ENCODE results near the gene ANKRD11.
"Not testable (repeated sequence)": the region's sequence is repeated elsewhere in the genome, so short reads cannot be mapped to it uniquely, and the experiment has no call there.

The ANKRD11 gene

GRCh38 chr16:89437251-89437987, 52.9 kb downstream of the ANKRD11 start:
- no peak for TF ChIP-seq CTCF (IDR thresholded peaks at IDR 0.05; ENCODE audit: poor library complexity, severe bottlenecking)
- H3K4me1 ChIP-seq (ENCODE audit: insufficient read depth, poor library complexity, severe bottlenecking) = peaks cover 13% of the 10 kb centered on the region

DNA sequence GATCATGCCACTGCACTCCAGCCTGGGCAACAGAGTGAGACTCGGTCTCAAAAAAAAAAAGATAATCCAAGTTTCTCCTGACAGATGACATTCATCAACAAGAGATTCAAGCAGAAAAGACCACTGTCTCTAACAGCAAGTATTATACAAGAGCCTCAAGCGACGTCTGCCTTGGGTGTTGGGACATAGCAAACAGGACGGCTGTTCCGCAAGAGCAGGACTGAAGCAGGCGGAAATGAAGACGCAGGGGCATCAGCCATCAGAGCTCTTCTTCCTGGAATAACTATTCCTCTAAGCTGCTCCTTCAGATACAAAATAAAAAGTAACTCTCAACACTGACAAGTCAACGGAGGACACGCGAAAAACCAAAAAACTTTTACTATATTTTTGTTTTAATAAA, 54.0 kb downstream of the ANKRD11 start:
- DNase-seq (ENCODE audit: low spot score) (no peak), ATAC-seq (ENCODE audit: low read depth) (no peak)
- no peak for TF ChIP-seq CTCF (IDR thresholded peaks at IDR 0.05; ENCODE audit: poor library complexity, severe bottlenecking)
- Histone ChIP-seq H3K27ac (ENCODE audit: poor library complexity, severe bottlenecking) (no peak overlapping the region), H3K27me3 (ENCODE audit: insufficient read depth, poor library complexity, severe bottlenecking) (no peaks in the 10 kb centered on the region), H3K36me3 (ENCODE audit: low read depth) (peaks cover 65% of the 10 kb centered on the region), H3K9me3 (ENCODE audit: severe bottlenecking) (no peaks in the 10 kb centered on the region), H3K4me1 (ENCODE audit: insufficient read depth, poor library complexity, severe bottlenecking) (peaks cover 5% of the 10 kb centered on the region), H3K4me3 (ENCODE audit: severe bottlenecking) (no peak overlapping the region)

More at GRCh38 chr16:89437251-89437987, 52.9 kb downstream of the ANKRD11 start:
- Histone ChIP-seq H3K9me3 (ENCODE audit: severe bottlenecking) (no peaks in the 10 kb centered on the region), H3K27ac (ENCODE audit: poor library complexity, severe bottlenecking) (no peak overlapping the region), H3K4me3 (ENCODE audit: severe bottlenecking) (no peak overlapping the region), H3K27me3 (ENCODE audit: insufficient read depth, poor library complexity, severe bottlenecking) (no peaks in the 10 kb centered on the region), H3K36me3 (ENCODE audit: low read depth) (peaks cover 65% of the 10 kb centered on the region)
- DNase-seq (ENCODE audit: low spot score) (no peak), ATAC-seq (ENCODE audit: low read depth) (no peak)

DNA sequence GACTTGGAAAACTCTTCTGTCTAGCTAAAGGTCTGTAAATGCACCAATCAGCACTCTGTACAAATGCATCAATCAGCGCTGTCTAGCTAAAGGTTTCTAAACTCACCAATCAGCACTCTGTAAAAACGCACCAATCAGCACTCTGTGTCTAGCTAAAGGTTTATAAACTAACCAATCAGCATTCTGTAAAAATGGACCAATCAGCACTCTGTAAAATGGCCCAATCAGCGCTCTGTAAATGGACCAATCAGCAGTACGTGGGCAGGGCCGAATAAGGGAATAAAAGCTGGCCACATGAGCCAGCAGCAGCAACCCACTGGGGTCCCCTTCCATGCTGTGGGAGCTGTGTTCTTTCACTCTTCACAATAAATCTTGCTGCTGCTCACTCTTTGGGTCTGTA, 55.3 kb downstream of the ANKRD11 start:
- not testable (repeated sequence) for DNase-seq (ENCODE audit: low spot score); ATAC-seq (ENCODE audit: low read depth); H3K27me3 ChIP-seq (ENCODE audit: insufficient read depth, poor library complexity, severe bottlenecking); H3K27ac ChIP-seq (ENCODE audit: poor library complexity, severe bottlenecking); H3K4me3 ChIP-seq (ENCODE audit: severe bottlenecking); H3K4me1 ChIP-seq (ENCODE audit: insufficient read depth, poor library complexity, severe bottlenecking); H3K9me3 ChIP-seq (ENCODE audit: severe bottlenecking)
- peaks cover 64% of the 10 kb centered on the region for H3K36me3 ChIP-seq (ENCODE audit: low read depth)

DNA sequence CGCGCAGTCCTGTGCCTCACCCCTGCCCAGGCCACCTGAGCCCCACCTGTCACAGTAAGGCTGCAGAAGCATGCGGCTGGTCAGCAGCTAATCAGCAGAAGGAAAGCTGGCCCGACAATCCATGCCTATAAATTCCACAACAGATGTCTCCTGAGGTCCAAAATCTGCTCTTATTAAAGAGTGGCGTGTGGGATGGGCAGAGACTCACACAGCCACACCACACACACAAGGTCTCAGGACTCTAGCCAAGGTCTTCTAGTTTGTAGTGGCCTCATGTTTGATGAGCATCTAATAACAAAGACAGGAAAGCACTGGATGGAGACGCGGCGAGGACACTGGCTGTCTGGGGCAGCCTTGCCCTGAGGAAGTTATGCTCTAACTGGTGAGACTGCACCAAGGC, 55.9 kb downstream of the ANKRD11 start:
- Histone ChIP-seq H3K4me3 (ENCODE audit: severe bottlenecking) (no peak overlapping the region), H3K4me1 (ENCODE audit: insufficient read depth, poor library complexity, severe bottlenecking) (peaks cover 3% of the 10 kb centered on the region), H3K36me3 (ENCODE audit: low read depth) (peaks cover 59% of the 10 kb centered on the region), H3K27me3 (ENCODE audit: insufficient read depth, poor library complexity, severe bottlenecking) (no peaks in the 10 kb centered on the region), H3K9me3 (ENCODE audit: severe bottlenecking) (no peaks in the 10 kb centered on the region), H3K27ac (ENCODE audit: poor library complexity, severe bottlenecking) (no peak overlapping the region)
- no peak for DNase-seq (ENCODE audit: low spot score)
- no peak for TF ChIP-seq CTCF (IDR thresholded peaks at IDR 0.05; ENCODE audit: poor library complexity, severe bottlenecking)
- no peak for ATAC-seq (ENCODE audit: low read depth)

DNA sequence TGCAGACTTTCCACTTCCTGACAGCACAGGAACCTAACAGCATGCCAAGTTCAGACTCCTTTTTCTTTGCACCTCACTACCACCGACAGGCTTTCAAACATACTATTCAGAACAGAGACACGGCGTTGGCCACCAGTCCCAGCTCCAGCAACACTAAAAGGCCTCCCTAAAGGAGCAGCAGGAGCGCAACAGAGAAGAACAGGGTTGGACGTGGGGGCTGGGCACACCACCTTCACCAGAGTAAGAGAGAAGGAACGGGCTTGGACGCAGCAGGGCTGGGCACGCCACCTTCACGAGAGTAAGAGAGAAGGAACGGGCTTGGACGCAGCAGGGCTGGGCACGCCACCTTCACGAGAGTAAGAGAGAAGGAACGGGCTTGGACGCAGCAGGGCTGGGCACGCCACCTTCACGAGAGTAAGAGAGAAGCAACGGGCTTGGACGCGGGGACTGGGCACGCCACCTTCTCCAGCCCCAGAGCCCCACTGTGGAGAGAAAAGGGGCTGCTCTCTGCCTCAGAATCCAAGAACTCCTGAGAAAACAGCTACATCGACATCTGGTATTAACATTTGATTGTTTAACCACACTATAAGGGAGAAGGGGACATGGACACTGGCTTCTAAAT, 56.9 kb downstream of the ANKRD11 start:
- not testable (repeated sequence) for H3K27me3 ChIP-seq (ENCODE audit: insufficient read depth, poor library complexity, severe bottlenecking); ATAC-seq (ENCODE audit: low read depth); DNase-seq (ENCODE audit: low spot score); H3K4me1 ChIP-seq (ENCODE audit: insufficient read depth, poor library complexity, severe bottlenecking); H3K9me3 ChIP-seq (ENCODE audit: severe bottlenecking); H3K27ac ChIP-seq (ENCODE audit: poor library complexity, severe bottlenecking); H3K4me3 ChIP-seq (ENCODE audit: severe bottlenecking)
- H3K36me3 ChIP-seq (ENCODE audit: low read depth) = peaks cover 55% of the 10 kb centered on the region

GRCh38 chr16:89431630-89432029, 58.7 kb downstream of the ANKRD11 start:
- Histone ChIP-seq H3K9me3 (ENCODE audit: severe bottlenecking) (no peaks in the 10 kb centered on the region), H3K36me3 (ENCODE audit: low read depth) (peaks cover 46% of the 10 kb centered on the region), H3K27me3 (ENCODE audit: insufficient read depth, poor library complexity, severe bottlenecking) (no peaks in the 10 kb centered on the region), H3K4me1 (ENCODE audit: insufficient read depth, poor library complexity, severe bottlenecking) (peaks cover 3% of the 10 kb centered on the region), H3K27ac (ENCODE audit: poor library complexity, severe bottlenecking) (no peak overlapping the region), H3K4me3 (ENCODE audit: severe bottlenecking) (no peak overlapping the region)
- no peak for TF ChIP-seq CTCF (IDR thresholded peaks at IDR 0.05; ENCODE audit: poor library complexity, severe bottlenecking)
- ATAC-seq (ENCODE audit: low read depth) = peak; percentile 14; the same call in 1 of the 3 replicates
- no peak for DNase-seq (ENCODE audit: low spot score)
